Stimulated activated CD8-positive, alpha-beta memory T cell treated with anti-CD3 and anti-CD28 coated beads, Interleukin-15, amount 100 ng/mL, for 48 hours (primary cell): ENCODE results near the gene GPC5.
"Not testable (repeated sequence)": the region's sequence is repeated elsewhere in the genome, so short reads cannot be mapped to it uniquely, and the experiment has no call there.

Experiments used
- DNase-seq, 2 donors: peaks; one replicate each; pipeline ENCODE4 v3.0.0-alpha.2; 2020; ENCODE audit warnings: low read depth in 2 of 2

The GPC5 gene

GRCh38 chr13:92843549-92843948, 1445.1 kb downstream of the GPC5 start:
- DNase-seq = no peak

- DNase-seq = no peak
These were observed 1451.0 kb downstream of the GPC5 start for GRCh38 chr13:92849381-92849780.

GRCh38 chr13:92864584-92865284, 1466.3 kb downstream of the GPC5 start:
- DNase-seq = no peak

GRCh38 chr13:92873029-92873428, 1474.6 kb downstream of the GPC5 start:
- no peak for DNase-seq

- no peak for DNase-seq
These were observed 1488.2 kb downstream of the GPC5 start for GRCh38 chr13:92886535-92887077.

GRCh38 chr13:92894447-92894846, 1496.0 kb downstream of the GPC5 start:
- no peak for DNase-seq

- DNase-seq = no peak
These were observed 1498.4 kb downstream of the GPC5 start for GRCh38 chr13:92896842-92897241.

GRCh38 chr13:92898946-92899345, 1500.5 kb downstream of the GPC5 start:
- DNase-seq = not testable (repeated sequence)

GRCh38 chr13:92900446-92900845, 1502.0 kb downstream of the GPC5 start:
- DNase-seq = no peak

GRCh38 chr13:92901739-92902138, 1503.3 kb downstream of the GPC5 start:
- no peak for DNase-seq

GRCh38 chr13:92912629-92913028, 1514.2 kb downstream of the GPC5 start:
- DNase-seq = no peak

GRCh38 chr13:92913840-92914239, 1515.4 kb downstream of the GPC5 start:
- no peak for DNase-seq
